A549 (cell line): ENCODE results near the gene LTBP4. TPM values are rescaled to one million over a fixed set of nuclear protein-coding genes. Genes with fewer than 3 reads are reported as not detected.

Experiments
- ATAC-seq, 2 experiments: fragments of 200-7000 bp in 1 of 2; fragments of >200 bp in 1 of 2; cut with Nextera tagmentation in 1 of 2; cut with Tn5 transposase in 1 of 2; 3 replicates each; pipeline versions ENCODE4 v1.8.0 to v1.9.1; 2018 to 2020; ENCODE audit warnings: mild to moderate bottlenecking in 1 of 2, moderate library complexity in 1 of 2
- CTCF ChIA-PET: fragments of 300-600 bp; sonication (Branson Sonifier 250); formaldehyde crosslinking; extraction: SDS; loops from one replicate; lab custom pipeline; 2021; ENCODE audit warnings: antibody characterized with exemption, inconsistent platforms; lab: Yijun Ruan, JAX
- POLR2A ChIA-PET: fragments of 350-600 bp; formaldehyde crosslinking; extraction: SDS; loops from one replicate; lab custom pipeline; 2021; ENCODE audit warnings: antibody characterized with exemption, inconsistent platforms; lab: Yijun Ruan, JAX
- DNase-seq, 2 experiments: peaks; one replicate each; pipeline versions ENCODE4 v3.0.0 to v3.0.0-alpha.2; 2011 to 2016; ENCODE audit warnings: low read depth in 1 of 2, low spot score in 1 of 2
- FAIRE-seq: peaks from 2 replicates; lab custom pipeline; 2011; peaks lifted over from hg19 to GRCh38; lab: Jason Lieb, UNC
- H3K27ac ChIP-seq, 2 experiments: fragments of >200 bp; sonication (Bioruptor Twin); formaldehyde crosslinking; 3 replicates each; pipeline ENCODE4 v1.5.1; 2016 to 2017
- H3K4me1 ChIP-seq: fragments of >200 bp; sonication (Bioruptor Twin); formaldehyde crosslinking; 3 replicates; pipeline ENCODE4 v1.6.1; 2016
- H3K4me2 ChIP-seq: fragments of >200 bp; sonication (Bioruptor Twin); formaldehyde crosslinking; 3 replicates; pipeline ENCODE4 v1.6.1; 2016
- H3K4me3 ChIP-seq: fragments of >200 bp; sonication (Bioruptor Twin); formaldehyde crosslinking; 3 replicates; pipeline ENCODE4 v1.5.1; 2016
- H3K9me3 ChIP-seq: fragments of >200 bp; sonication (Bioruptor Twin); formaldehyde crosslinking; 3 replicates; pipeline ENCODE4 v1.6.1; 2016
- ATOH8 ChIP-seq: fragments of 250-450 bp; sonication (Bioruptor Pico); IDR thresholded peaks from 2 replicates; pipeline ENCODE4 v1.5.0; 2020; ENCODE audit warnings: low read depth, mild to moderate bottlenecking, moderate library complexity
- CHD2 ChIP-seq: fragments of 150-350 bp; IDR thresholded peaks from 2 replicates; pipeline ENCODE4 v1.6.1; 2014; ENCODE audit warnings: low read length; ENCODE audit not compliant: partially characterized antibody
- EP300 ChIP-seq, 2 experiments: fragments of >200 bp; sonication (Bioruptor Twin); formaldehyde crosslinking; IDR thresholded peaks; 2 replicates in 1 of 2; 3 replicates in 1 of 2; pipeline ENCODE4 v1.6.1; 2016 to 2017
- FOSB ChIP-seq: fragments of 250-450 bp; sonication (Bioruptor Pico); IDR thresholded peaks from 2 replicates; pipeline ENCODE4 v1.5.0; 2020; ENCODE audit warnings: mild to moderate bottlenecking, moderate library complexity
- HES2 ChIP-seq: fragments of >200 bp; sonication (Bioruptor Twin); formaldehyde crosslinking; IDR thresholded peaks from 2 replicates; pipeline ENCODE4 v1.6.1; 2016
- KDM1A ChIP-seq: fragments of 200-600 bp; sonication (generic); IDR thresholded peaks from 2 replicates; pipeline ENCODE4 v1.6.1; 2016; ENCODE audit warnings: low read depth, mild to moderate bottlenecking
- MAX ChIP-seq: IDR thresholded peaks from 2 replicates; pipeline ENCODE4 v1.6.1; 2012
- MAZ ChIP-seq: fragments of 150-350 bp; IDR thresholded peaks from 2 replicates; pipeline ENCODE4 v1.6.1; 2014; ENCODE audit warnings: antibody characterized with exemption, low read depth, low read length, borderline replicate concordance
- MYC ChIP-seq: IDR thresholded peaks from 2 replicates; pipeline ENCODE4 v1.6.1; 2012; ENCODE audit warnings: mild to moderate bottlenecking, inconsistent platforms, low read length, improper control_type of control experiment, borderline replicate concordance
- PBX3 ChIP-seq: IDR thresholded peaks from 2 replicates; pipeline ENCODE4 v1.6.1; 2012
- POLR2A ChIP-seq: IDR thresholded peaks from 2 replicates; pipeline ENCODE4 v1.6.1; 2012; ENCODE audit warnings: mild to moderate bottlenecking, low read length
- RARB ChIP-seq: fragments of 250-450 bp; sonication (Bioruptor Pico); IDR thresholded peaks from 2 replicates; pipeline ENCODE4 v1.8.0; 2021; ENCODE audit warnings: mild to moderate bottlenecking, moderate library complexity
- RCOR1 ChIP-seq: fragments of 150-350 bp; IDR thresholded peaks from 2 replicates; pipeline ENCODE4 v1.6.1; 2014; ENCODE audit warnings: antibody characterized with exemption, low read length, low read depth
- RFX5 ChIP-seq: fragments of 450-650 bp; IDR thresholded peaks from 2 replicates; pipeline ENCODE4 v1.7.1; 2014; ENCODE audit warnings: antibody characterized with exemption, mild to moderate bottlenecking, moderate library complexity
- ZC3H11A ChIP-seq: fragments of 450-650 bp; IDR thresholded peaks from 2 replicates; pipeline ENCODE4 v1.6.1; 2014; ENCODE audit warnings: antibody characterized with exemption, mild to moderate bottlenecking
- ZFP36 ChIP-seq: fragments of 450-650 bp; IDR thresholded peaks from 2 replicates; pipeline ENCODE4 v1.6.1; 2014; ENCODE audit warnings: borderline replicate concordance; ENCODE audit not compliant: partially characterized antibody
- WGBS: methylation state at CpG from one replicate; pipeline ENCODE4 v1.1.6; 2017; ENCODE audit errors: missing lambda C conversion rate; 5-methylcytosine and 5-hydroxymethylcytosine counted together
- polyA plus RNA-seq, 4 experiments: library from polyadenylated mRNA; depleted of rRNA in 3 of 4; stranded (reverse); fragments of >200 nt; fragmentation: RNase III in 1 of 4; extraction: RNeasy Plus Mini Kit Qiagen cat#74134 plus additional on column Dnase treatment in 1 of 4; gene quantifications; 2 replicates in 3 of 4; 3 replicates in 1 of 4; pipeline ENCODE4 v1.2.3, GENCODE V29; 2011 to 2017

LTBP4 gene
- polyA plus RNA-seq, 2 of the 4 experiments (the other 2 are of a cell fraction) = 23.1 to 43.2 TPM

- ATAC-seq (0 out of 6 replicates have a peak, but pooled peaks of 1 of the 2 experiments have one; percentile 9), FAIRE-seq (no peak), DNase-seq (no peak)
- Histone ChIP-seq H3K4me2 (no peak overlapping the region), H3K4me1 (peaks cover 6% of the 10 kb centered on the region; the same call in 2 of the 3 replicates), H3K9me3 (no peaks in the 10 kb centered on the region), H3K27ac (no peak overlapping the region), H3K4me3 (no peak overlapping the region)
- ChIA-PET CTCF (interaction anchor here (0.6 to 15.6 kb wide), 8 partner anchors 8 to 447 kb away, joined by 3 to 423 read pairs (median 3); no protein-coding TSS in a partner anchor), POLR2A (interaction anchor here (0.7 to 1.1 kb wide), 2 partner anchors 16 to 160 kb away, joined by 3 to 4 read pairs; partner anchors contain the start of gene BLVRB)
- WGBS = 83% methylated on average over 7 of the region's 7 CpGs
- no peak for TF ChIP-seq MAX
- peak; percentile 34 for TF ChIP-seq ZFP36
- TF ChIP-seq, all 56 proteins: peak for 1
These were observed 24.4 kb downstream of the LTBP4 start for GRCh38 chr19:40625406-40626120.

GRCh38 chr19:40626918-40627317 is 25.7 kb downstream of the LTBP4 start:
- Histone ChIP-seq H3K9me3 (no peaks in the 10 kb centered on the region), H3K27ac (no peak overlapping the region), H3K4me1 (peaks cover 6% of the 10 kb centered on the region; the same call in 2 of the 3 replicates), H3K4me2 (no peak overlapping the region), H3K4me3 (no peak overlapping the region)
- no peak for DNase-seq
- POLR2A ChIA-PET = no interaction called here
- CTCF ChIA-PET = interaction anchor here (0.6 to 15.6 kb wide), 7 partner anchors 7 to 206 kb away, joined by 3 to 423 read pairs (median 5); no protein-coding TSS in a partner anchor
- no peak for ATAC-seq
- WGBS = 94% methylated on average over 22 of the region's 24 CpGs
- FAIRE-seq = no peak
- TF ChIP-seq RFX5 (no peak), CHD2 (no peak), PBX3 (no peak), FOSB (CRISPR knock-in tag) (no peak), HES2 (no peak), ZC3H11A (no peak), RCOR1 (no peak), EP300 (IDR thresholded peaks at IDR 0.05) (no peak), MYC (no peak), MAZ (no peak)

GRCh38 chr19:40627486-40628279 is 26.5 kb downstream of the LTBP4 start:
- ATAC-seq (peak; percentile 31 to 55; a peak in 3 of 6 replicates), DNase-seq (no peak), FAIRE-seq (no peak)
- H3K4me1 ChIP-seq = peaks cover 6% of the 10 kb centered on the region; the same call in 2 of the 3 replicates
- ChIA-PET POLR2A (no interaction called here), CTCF (interaction anchor here (1.4 to 15.6 kb wide), 6 partner anchors 6 to 87 kb away, joined by 4 to 423 read pairs (median 6); no protein-coding TSS in a partner anchor)
- WGBS = 89% methylated on average over 39 of the region's 39 CpGs
- TF ChIP-seq POLR2A (no peak), MYC (no peak), KDM1A (peak; percentile 47; the same call in 1 of the 2 replicates)
- H3K4me2 ChIP-seq = no peak overlapping the region
- no peaks in the 10 kb centered on the region for H3K9me3 ChIP-seq
- no peak overlapping the region for H3K4me3 ChIP-seq
- H3K27ac ChIP-seq = no peak overlapping the region

- TF ChIP-seq ATOH8 (CRISPR knock-in tag) (no peak), RARB (no peak), ZFP36 (no peak)
- WGBS = 94% methylated on average over 42 of the region's 42 CpGs
- ATAC-seq = no peak
- Histone ChIP-seq H3K27ac (no peak overlapping the region), H3K4me3 (no peak overlapping the region), H3K9me3 (no peaks in the 10 kb centered on the region), H3K4me1 (peaks cover 7% of the 10 kb centered on the region), H3K4me2 (no peak overlapping the region)
- POLR2A ChIA-PET = no interaction called here
- no peak for FAIRE-seq
- CTCF ChIA-PET = interaction anchor here (1.3 to 14.9 kb wide), 4 partner anchors 9 to 86 kb away, joined by 3 to 423 read pairs (median 259); partner anchors contain the start of gene LTBP4
- no peak for DNase-seq
These were observed 28.2 kb downstream of the LTBP4 start for GRCh38 chr19:40629346-40629745.
